ENCODE results near the gene SLC36A4. TPM values are rescaled to one million over a fixed set of nuclear protein-coding genes. Genes with fewer than 3 reads are reported as not detected.

SLC36A4 gene
- total RNA-seq, 2 donors from 2014 or later = 10.9 to 17.8 TPM

DNA sequence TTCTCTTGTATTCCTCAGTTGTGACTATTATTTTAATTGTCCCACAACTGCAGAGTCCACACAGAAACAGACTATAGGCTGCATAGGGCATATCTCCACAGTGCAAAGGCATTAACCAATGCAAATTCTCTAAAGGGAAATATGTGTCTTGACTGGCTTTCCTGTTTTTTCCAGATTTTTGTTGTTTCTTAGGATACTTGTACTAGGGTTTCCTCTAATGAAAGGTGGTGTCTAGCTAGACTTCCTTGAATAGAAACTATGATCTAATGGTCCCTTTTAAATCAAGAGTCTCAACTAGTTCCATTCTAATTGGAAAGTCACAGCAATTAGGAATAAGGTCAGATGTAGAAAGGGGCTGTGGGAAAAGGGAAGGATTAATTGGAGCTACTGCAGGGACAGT lies 37.6 kb downstream of the SLC36A4 start:
- no peak for ATAC-seq
- H3K36me3 ChIP-seq (replicated peaks in 1 of 2; ENCODE audit: insufficient read depth in 1 of 2, low read depth in 2 of 2) = peaks cover 0 to 2% of the 10 kb centered on the region in 2 donors

DNA sequence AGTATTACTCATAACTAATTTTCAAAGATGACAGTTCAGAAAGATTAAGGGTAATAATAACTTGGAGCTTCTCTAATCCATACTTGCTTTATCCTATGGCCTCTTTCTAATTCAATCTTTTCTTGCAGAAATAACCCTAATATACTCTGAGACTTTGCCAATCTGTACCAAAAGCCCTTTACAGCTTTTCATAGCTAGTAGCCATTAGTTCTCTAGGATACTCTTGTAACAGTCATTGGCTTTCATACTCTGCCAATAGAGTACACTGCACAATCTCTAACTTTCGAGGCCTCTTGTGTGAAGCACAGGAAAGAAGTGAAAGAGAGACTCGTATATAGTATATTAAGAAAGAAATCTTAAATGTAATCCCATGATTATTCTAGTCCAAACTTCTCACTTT lies 38.1 kb downstream of the SLC36A4 start:
- no peaks in the 10 kb centered on the region for H3K9me3 ChIP-seq
- WGBS, 2 donors = 90% methylated on average over 2 of the region's 2 CpGs
- TF ChIP-seq, protein P1, sequence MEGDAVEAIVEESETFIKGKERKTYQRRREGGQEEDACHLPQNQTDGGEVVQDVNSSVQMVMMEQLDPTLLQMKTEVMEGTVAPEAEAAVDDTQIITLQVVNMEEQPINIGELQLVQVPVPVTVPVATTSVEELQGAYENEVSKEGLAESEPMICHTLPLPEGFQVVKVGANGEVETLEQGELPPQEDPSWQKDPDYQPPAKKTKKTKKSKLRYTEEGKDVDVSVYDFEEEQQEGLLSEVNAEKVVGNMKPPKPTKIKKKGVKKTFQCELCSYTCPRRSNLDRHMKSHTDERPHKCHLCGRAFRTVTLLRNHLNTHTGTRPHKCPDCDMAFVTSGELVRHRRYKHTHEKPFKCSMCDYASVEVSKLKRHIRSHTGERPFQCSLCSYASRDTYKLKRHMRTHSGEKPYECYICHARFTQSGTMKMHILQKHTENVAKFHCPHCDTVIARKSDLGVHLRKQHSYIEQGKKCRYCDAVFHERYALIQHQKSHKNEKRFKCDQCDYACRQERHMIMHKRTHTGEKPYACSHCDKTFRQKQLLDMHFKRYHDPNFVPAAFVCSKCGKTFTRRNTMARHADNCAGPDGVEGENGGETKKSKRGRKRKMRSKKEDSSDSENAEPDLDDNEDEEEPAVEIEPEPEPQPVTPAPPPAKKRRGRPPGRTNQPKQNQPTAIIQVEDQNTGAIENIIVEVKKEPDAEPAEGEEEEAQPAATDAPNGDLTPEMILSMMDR (IDR thresholded peaks at IDR 0.05) = no peak
- TF ChIP-seq POLR2A (IDR thresholded peaks at IDR 0.05) = no peak
- ATAC-seq (no peak), DNase-seq (no peak)
- H3K4me3 ChIP-seq = no peak overlapping the region
- no peak overlapping the region for H3K27ac ChIP-seq
- intact Hi-C loops (cut with DNase I) = no loop called here
- H3K4me1 ChIP-seq = no peaks in the 10 kb centered on the region
- H3K36me3 ChIP-seq (replicated peaks in 1 of 2; ENCODE audit: insufficient read depth in 1 of 2, low read depth in 2 of 2) = no peaks in the 10 kb centered on the region
- no peaks in the 10 kb centered on the region for H3K27me3 ChIP-seq

More for the DNA sequence above, 37.6 kb downstream of the SLC36A4 start:
- DNase-seq = no peak
- Histone ChIP-seq H3K27me3 (no peaks in the 10 kb centered on the region), H3K27ac (no peak overlapping the region), H3K4me3 (no peak overlapping the region), H3K9me3 (no peaks in the 10 kb centered on the region), H3K4me1 (no peaks in the 10 kb centered on the region)
- TF ChIP-seq, protein P1 (IDR thresholded peaks at IDR 0.05) = no peak
- no peak for TF ChIP-seq POLR2A (IDR thresholded peaks at IDR 0.05)
- intact Hi-C loops (cut with DNase I) = no loop called here

DNA sequence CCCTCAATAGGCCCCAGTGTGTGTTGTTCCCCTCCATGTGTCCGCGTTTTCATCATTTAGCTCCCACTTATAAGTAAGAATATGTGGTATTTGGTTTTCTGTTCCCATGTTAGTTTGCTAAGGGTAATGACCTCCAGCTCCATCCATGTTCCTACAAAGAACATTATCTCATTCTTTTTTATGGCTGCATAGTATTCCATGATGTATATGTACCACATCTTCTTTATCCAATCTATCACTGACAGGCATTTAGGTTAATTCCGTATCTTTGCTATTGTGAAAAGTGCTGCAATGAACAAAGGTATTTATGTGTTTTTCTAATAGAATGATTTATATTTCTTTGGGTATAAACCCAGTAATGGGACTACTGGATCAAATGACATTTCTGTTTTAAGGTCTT lies 42.1 kb downstream of the SLC36A4 start:
- no peak overlapping the region for H3K27ac ChIP-seq
- no peak for TF ChIP-seq POLR2A (IDR thresholded peaks at IDR 0.05)
- TF ChIP-seq, protein P1 (IDR thresholded peaks at IDR 0.05) = no peak
- no peaks in the 10 kb centered on the region for H3K27me3 ChIP-seq
- H3K36me3 ChIP-seq (replicated peaks in 1 of 2; ENCODE audit: insufficient read depth in 1 of 2, low read depth in 2 of 2) = no peaks in the 10 kb centered on the region
- H3K4me3 ChIP-seq = no peak overlapping the region
- intact Hi-C loops (cut with DNase I) = no loop called here
- WGBS, 2 donors = 96 to 99% methylated on average over 3 of the region's 3 CpGs
- no peak for ATAC-seq
- no peaks in the 10 kb centered on the region for H3K4me1 ChIP-seq
- no peak for DNase-seq
- no peaks in the 10 kb centered on the region for H3K9me3 ChIP-seq

DNA sequence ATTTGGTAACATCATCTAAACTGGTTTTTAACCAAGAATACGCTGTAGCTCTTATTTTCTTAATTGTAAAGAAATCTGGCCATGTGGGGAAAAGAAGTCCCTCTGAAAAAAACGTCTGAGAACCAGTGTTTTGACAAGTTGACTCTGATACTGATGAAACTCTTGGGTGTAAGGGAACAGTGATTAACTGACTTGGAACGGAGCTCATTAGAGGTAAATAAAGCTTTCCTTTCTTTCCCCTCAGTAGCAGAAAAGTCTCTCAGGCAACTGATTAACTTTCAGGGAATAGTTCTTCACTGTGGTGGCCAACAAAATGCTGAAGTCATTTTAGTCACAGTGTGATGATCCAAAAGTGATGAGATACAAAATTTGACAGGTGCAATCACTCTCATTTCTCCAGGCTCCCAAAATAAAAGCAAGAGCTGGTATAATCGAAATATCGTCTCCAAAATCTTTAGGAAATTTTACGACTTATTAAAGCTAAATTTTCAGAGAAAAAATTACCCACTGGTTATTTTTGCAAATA lies 52.3 kb downstream of the SLC36A4 start:
- intact Hi-C loops (cut with DNase I) = no loop called here
- no peaks in the 10 kb centered on the region for H3K9me3 ChIP-seq
- no peaks in the 10 kb centered on the region for H3K4me1 ChIP-seq
- no peak overlapping the region for H3K4me3 ChIP-seq
- 72 to 81% methylated on average over 6 of the region's 6 CpGs for WGBS, 2 donors
- TF ChIP-seq, protein P1 (IDR thresholded peaks at IDR 0.05) = no peak
- TF ChIP-seq POLR2A (IDR thresholded peaks at IDR 0.05) = no peak
- DNase-seq (no peak), ATAC-seq (no peak)
- H3K36me3 ChIP-seq (replicated peaks in 1 of 2; ENCODE audit: insufficient read depth in 1 of 2, low read depth in 2 of 2) = no peaks in the 10 kb centered on the region
- H3K27me3 ChIP-seq = no peaks in the 10 kb centered on the region
- no peak overlapping the region for H3K27ac ChIP-seq

DNA sequence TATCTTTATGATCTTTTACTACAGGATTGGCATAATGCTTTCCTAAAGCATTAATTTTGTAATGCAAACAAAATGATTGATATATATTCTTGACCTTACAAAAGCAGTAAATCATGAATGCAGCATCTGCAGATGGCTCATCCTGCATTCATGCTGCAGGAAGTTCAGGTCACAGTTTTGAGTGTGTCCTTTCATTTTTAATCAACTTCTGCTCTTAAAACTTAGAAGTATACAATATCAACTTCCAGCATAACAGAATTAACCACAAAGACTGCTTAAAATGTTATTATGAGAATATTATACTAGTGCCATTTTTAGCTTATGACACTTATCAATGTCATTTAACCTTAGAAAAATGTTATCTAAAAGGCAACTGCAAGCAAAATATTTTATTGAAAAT lies 54.0 kb downstream of the SLC36A4 start:
- H3K4me1 ChIP-seq = no peaks in the 10 kb centered on the region
- no peak overlapping the region for H3K4me3 ChIP-seq
- H3K27ac ChIP-seq = no peak overlapping the region
- H3K9me3 ChIP-seq = no peaks in the 10 kb centered on the region
- intact Hi-C loops (cut with DNase I) = no loop called here
- H3K27me3 ChIP-seq = no peaks in the 10 kb centered on the region
- DNase-seq (no peak), ATAC-seq (no peak)
- no peaks in the 10 kb centered on the region for H3K36me3 ChIP-seq (replicated peaks in 1 of 2; ENCODE audit: insufficient read depth in 1 of 2, low read depth in 2 of 2)
- TF ChIP-seq, protein P1 (IDR thresholded peaks at IDR 0.05) = no peak
- no peak for TF ChIP-seq POLR2A (IDR thresholded peaks at IDR 0.05)
